Osteoblast (primary cell): ENCODE data around the gene ESRP2. TPM values are rescaled to one million over a fixed set of nuclear protein-coding genes. Genes with fewer than 3 reads are reported as not detected.
A peak's percentile ranks its signal among the peaks of the same experiment; 100 is the strongest.

Experiments
- DNase-seq: peaks from one replicate; pipeline ENCODE4 v3.0.0; 2011; ENCODE audit warnings: low spot score, mixed read lengths; ENCODE audit not compliant: insufficient read length; ENCODE audit errors: missing footprints
- H2AFZ ChIP-seq: 2 replicates; pipeline ENCODE4 v1.6.0; 2011; ENCODE audit warnings: mild to moderate bottlenecking, low read length
- H3K27ac ChIP-seq: 2 replicates; pipeline ENCODE4 v1.5.1; 2011; ENCODE audit warnings: mild to moderate bottlenecking, low read depth, low read length, moderate library complexity
- H3K27me3 ChIP-seq: 2 replicates; pipeline ENCODE4 v1.6.0; 2012; ENCODE audit warnings: mild to moderate bottlenecking, control low read depth, inconsistent platforms, low read length, moderate library complexity; ENCODE audit not compliant: insufficient read depth
- H3K36me3 ChIP-seq: 2 replicates; pipeline ENCODE4 v1.5.1; 2011; ENCODE audit warnings: mild to moderate bottlenecking, low read length, control low read depth, moderate library complexity; ENCODE audit not compliant: insufficient read depth
- H3K4me1 ChIP-seq: 2 replicates; pipeline ENCODE4 v1.5.1; 2011; ENCODE audit warnings: mild to moderate bottlenecking, low read length, control low read depth, moderate library complexity; ENCODE audit not compliant: insufficient read depth
- H3K4me2 ChIP-seq: 2 replicates; pipeline ENCODE4 v1.6.0; 2011; ENCODE audit warnings: mild to moderate bottlenecking, low read length; ENCODE audit not compliant: insufficient read depth
- H3K4me3 ChIP-seq: fragments of 200-600 bp; sonication (generic); 3 replicates; pipeline ENCODE4 v1.5.1; 2012; ENCODE audit warnings: mild to moderate bottlenecking, low read length, inconsistent platforms; ENCODE audit not compliant: insufficient read depth
- H3K79me2 ChIP-seq: 2 replicates; pipeline ENCODE4 v1.6.0; 2012; ENCODE audit warnings: mild to moderate bottlenecking, low read length, control low read depth, inconsistent platforms; ENCODE audit not compliant: insufficient read depth
- H3K9me3 ChIP-seq: 2 replicates; pipeline ENCODE4 v1.5.1; 2011; ENCODE audit warnings: low read depth, low read length, control low read depth
- H4K20me1 ChIP-seq: 2 replicates; pipeline ENCODE4 v1.6.0; 2012; ENCODE audit warnings: mild to moderate bottlenecking, low read length, control low read depth; ENCODE audit not compliant: insufficient read depth
- CTCF ChIP-seq: IDR thresholded peaks from 2 replicates; pipeline ENCODE4 v1.5.1; 2011; ENCODE audit warnings: mild to moderate bottlenecking, low read depth, low read length, moderate library complexity; ENCODE audit errors: extremely low read depth
- total RNA-seq: library from RNA; depleted of rRNA; stranded (reverse); fragments of >200 nt; gene quantifications from 2 replicates; pipeline ENCODE4 v1.2.3, GENCODE V29; 2012

ESRP2 gene
- total RNA-seq, 1 donor = under 0.01 TPM

- no peak for TF ChIP-seq CTCF
- H3K4me1 ChIP-seq = peaks cover 17% of the 10 kb centered on the region
- peak; percentile 87 for DNase-seq
- peak overlapping the region; percentile 49 for H2AFZ ChIP-seq
- H3K79me2 ChIP-seq = peaks cover 4% of the 10 kb centered on the region
- H3K36me3 ChIP-seq = peaks cover 45% of the 10 kb centered on the region
- no peak overlapping the region for H3K4me3 ChIP-seq
- peak overlapping the region; percentile 78 for H3K27ac ChIP-seq
- peak overlapping the region; percentile 52 for H3K4me2 ChIP-seq
- H3K27me3 ChIP-seq = no peaks in the 10 kb centered on the region
- no peaks in the 10 kb centered on the region for H4K20me1 ChIP-seq
- H3K9me3 ChIP-seq = no peaks in the 10 kb centered on the region
Observed at GRCh38 chr16:68257251-68257905, 21.5 kb upstream of the ESRP2 start.

- Histone ChIP-seq H3K27ac (no peak overlapping the region), H2AFZ (no peak overlapping the region), H3K79me2 (peaks cover 6% of the 10 kb centered on the region), H3K27me3 (no peaks in the 10 kb centered on the region), H3K4me1 (peaks cover 17% of the 10 kb centered on the region), H3K9me3 (no peaks in the 10 kb centered on the region), H3K4me2 (no peak overlapping the region), H4K20me1 (no peaks in the 10 kb centered on the region), H3K4me3 (no peak overlapping the region), H3K36me3 (peaks cover 52% of the 10 kb centered on the region)
- DNase-seq = peak; percentile 29
- no peak for TF ChIP-seq CTCF
Observed at GRCh38 chr16:68255712-68256111, 19.8 kb upstream of the ESRP2 start.

GRCh38 chr16:68253721-68254120, 17.8 kb upstream of the ESRP2 start:
- no peak for TF ChIP-seq CTCF
- Histone ChIP-seq H3K79me2 (peaks cover 13% of the 10 kb centered on the region), H3K27ac (no peak overlapping the region), H4K20me1 (no peaks in the 10 kb centered on the region), H3K4me2 (no peak overlapping the region), H3K4me1 (peaks cover 16% of the 10 kb centered on the region), H3K9me3 (no peaks in the 10 kb centered on the region), H3K27me3 (no peaks in the 10 kb centered on the region), H3K36me3 (peaks cover 36% of the 10 kb centered on the region), H3K4me3 (no peak overlapping the region), H2AFZ (no peak overlapping the region)
- DNase-seq = no peak

- DNase-seq = peak; percentile 19
- H3K27ac ChIP-seq = no peak overlapping the region
- H3K4me2 ChIP-seq = no peak overlapping the region
- peaks cover 36% of the 10 kb centered on the region for H3K36me3 ChIP-seq
- no peak overlapping the region for H3K4me3 ChIP-seq
- H3K4me1 ChIP-seq = peaks cover 3% of the 10 kb centered on the region
- H3K27me3 ChIP-seq = no peaks in the 10 kb centered on the region
- TF ChIP-seq CTCF = no peak
- H3K9me3 ChIP-seq = no peaks in the 10 kb centered on the region
- no peaks in the 10 kb centered on the region for H4K20me1 ChIP-seq
- no peak overlapping the region for H2AFZ ChIP-seq
- peaks cover 26% of the 10 kb centered on the region for H3K79me2 ChIP-seq
Observed at GRCh38 chr16:68252383-68252782, 16.5 kb upstream of the ESRP2 start.
